ENCODE measurements around the gene KLHL17.

Gene KLHL17

DNA sequence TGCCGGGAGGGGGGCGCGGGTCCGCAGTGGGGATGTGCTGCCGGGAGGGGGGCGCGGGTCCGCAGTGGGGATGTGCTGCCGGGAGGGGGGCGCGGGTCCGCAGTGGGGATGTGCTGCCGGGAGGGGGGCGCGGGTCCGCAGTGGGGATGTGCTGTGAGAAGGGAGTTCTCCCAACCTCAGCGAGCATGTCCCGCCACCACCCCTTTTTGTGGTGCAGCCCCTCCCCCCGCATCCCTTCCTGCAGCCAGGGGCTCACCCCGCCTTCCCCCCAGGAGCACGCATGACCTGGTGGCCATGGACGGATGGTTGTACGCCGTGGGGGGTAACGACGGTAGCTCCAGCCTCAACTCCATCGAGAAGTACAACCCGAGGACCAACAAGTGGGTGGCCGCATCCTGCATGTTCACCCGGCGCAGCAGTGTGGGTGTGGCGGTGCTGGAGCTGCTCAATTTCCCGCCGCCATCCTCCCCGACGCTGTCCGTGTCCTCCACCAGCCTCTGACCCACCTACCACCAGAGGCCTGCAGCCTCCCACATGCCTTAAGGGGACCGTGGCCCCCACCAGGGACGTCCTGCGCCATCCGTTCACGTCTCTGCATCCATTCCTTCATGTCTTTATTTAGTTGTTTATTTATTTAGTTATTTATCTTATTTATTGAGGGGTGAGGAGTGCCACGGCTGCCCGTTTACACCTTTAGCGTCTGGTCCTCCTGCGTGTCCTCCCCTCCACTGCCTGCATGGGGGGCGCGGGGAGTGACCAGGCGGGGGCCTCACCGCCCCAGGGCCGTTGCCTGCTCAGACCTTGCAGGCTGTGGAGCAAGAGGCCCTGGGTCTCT lies 4.5 kb downstream of the KLHL17 start:
- no peak for DNase-seq (ENCODE audit: extremely low read depth, low read depth)
- TF ChIP-seq, protein P1, sequence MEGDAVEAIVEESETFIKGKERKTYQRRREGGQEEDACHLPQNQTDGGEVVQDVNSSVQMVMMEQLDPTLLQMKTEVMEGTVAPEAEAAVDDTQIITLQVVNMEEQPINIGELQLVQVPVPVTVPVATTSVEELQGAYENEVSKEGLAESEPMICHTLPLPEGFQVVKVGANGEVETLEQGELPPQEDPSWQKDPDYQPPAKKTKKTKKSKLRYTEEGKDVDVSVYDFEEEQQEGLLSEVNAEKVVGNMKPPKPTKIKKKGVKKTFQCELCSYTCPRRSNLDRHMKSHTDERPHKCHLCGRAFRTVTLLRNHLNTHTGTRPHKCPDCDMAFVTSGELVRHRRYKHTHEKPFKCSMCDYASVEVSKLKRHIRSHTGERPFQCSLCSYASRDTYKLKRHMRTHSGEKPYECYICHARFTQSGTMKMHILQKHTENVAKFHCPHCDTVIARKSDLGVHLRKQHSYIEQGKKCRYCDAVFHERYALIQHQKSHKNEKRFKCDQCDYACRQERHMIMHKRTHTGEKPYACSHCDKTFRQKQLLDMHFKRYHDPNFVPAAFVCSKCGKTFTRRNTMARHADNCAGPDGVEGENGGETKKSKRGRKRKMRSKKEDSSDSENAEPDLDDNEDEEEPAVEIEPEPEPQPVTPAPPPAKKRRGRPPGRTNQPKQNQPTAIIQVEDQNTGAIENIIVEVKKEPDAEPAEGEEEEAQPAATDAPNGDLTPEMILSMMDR (IDR thresholded peaks at IDR 0.05; ENCODE audit: low read depth, low read length), result no peak

DNA sequence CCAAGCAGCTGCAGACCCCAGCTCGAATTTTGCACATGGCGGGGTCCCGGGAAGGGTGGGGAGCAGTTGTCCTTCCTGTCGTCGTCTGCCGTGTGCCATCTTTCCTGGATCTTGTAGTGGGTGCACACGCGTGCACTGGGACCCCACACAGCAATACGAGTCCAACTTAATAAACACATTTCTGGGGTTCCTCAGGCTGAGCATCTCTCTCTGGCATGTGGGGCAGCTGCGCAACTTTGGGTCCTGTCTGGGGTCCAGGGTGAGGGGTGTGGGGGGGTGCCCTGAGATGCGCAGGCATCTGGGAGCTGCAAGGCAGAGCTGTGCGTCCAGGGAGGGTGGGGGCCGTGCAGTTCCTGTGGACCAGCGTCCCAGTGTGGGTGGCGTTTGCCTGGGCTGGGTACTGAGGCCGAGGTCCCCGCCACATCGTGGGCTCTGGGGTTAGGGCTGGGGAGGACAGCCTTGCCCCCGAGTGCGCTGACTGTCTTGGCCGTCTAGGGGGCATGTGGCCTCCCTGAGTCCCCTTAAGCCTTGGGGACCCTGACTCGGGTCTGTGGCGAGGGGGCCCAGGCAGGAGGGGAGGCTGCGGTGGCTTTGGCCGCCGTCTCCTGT lies 5.2 kb downstream of the KLHL17 start:
- no peak for DNase-seq (ENCODE audit: extremely low read depth, low read depth)
- TF ChIP-seq, protein P1 (IDR thresholded peaks at IDR 0.05; ENCODE audit: low read depth, low read length), result no peak

DNA sequence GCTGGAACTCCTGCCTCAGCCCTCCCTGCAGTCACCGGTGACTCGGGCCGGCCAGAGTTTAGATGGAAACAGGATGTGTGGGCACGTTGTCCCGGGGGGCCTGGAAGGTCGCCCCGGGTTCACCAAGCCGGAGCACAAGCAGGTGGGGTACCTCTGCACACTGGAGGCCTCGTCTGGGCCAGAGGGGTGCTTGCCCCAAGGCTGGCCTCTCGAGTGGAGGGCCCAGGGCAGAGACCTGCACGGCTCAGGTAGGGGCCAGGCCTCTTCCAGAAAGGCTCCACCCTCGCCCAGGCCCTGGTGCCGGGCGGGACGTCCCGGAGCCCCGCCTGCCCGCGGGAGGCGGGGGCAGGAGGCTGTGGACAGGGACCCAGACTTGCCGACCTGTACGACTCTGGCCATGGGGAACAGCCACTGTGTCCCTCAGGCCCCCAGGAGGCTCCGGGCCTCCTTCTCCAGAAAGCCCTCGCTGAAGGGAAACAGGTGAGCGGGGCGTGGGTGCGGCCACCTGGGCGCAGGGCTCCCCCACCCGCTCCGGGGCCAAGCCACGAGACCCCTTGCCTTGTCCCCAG lies 5.8 kb downstream of the KLHL17 start, which contains the start of gene PLEKHN1:
TSS of gene PLEKHN1 (plus strand) at position 348 of the 569 bp plus-strand sequence. CDS start at position 398, 50 bp downstream.
- DNase-seq (ENCODE audit: extremely low read depth, low read depth), result no peak
- TF ChIP-seq, protein P1 (IDR thresholded peaks at IDR 0.05; ENCODE audit: low read depth, low read length), result no peak

DNA sequence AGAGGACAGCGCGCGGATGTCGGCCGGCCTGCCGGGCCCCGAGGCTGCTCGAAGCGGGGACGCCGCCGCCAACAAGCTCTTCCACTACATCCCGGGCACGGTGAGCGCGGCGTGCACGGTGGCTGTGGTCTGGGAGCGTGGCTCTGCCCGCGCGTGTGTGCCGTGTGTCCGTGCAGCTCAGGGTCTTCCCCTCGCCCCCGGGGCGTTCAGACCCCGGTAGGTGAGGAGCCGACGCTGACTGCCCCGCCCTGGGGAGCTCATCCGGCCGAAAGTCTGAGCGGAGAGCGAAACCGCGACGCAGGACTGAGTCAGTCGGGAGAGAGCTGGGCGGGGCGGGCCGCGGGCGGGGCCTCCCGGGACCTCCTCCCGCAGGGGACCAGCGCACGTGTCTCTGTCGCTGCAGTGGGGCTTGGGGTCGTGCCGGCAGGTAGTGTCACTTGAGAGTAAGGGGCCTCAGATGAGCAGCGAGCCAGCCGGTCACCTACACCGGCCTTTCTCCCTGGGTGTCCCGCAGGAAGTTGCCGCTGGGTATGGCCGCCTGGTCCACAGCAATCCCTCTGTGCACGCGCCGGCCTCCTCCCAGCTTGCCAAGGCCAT lies 6.4 kb downstream of the KLHL17 start:
- no peak for DNase-seq (ENCODE audit: extremely low read depth, low read depth)

DNA sequence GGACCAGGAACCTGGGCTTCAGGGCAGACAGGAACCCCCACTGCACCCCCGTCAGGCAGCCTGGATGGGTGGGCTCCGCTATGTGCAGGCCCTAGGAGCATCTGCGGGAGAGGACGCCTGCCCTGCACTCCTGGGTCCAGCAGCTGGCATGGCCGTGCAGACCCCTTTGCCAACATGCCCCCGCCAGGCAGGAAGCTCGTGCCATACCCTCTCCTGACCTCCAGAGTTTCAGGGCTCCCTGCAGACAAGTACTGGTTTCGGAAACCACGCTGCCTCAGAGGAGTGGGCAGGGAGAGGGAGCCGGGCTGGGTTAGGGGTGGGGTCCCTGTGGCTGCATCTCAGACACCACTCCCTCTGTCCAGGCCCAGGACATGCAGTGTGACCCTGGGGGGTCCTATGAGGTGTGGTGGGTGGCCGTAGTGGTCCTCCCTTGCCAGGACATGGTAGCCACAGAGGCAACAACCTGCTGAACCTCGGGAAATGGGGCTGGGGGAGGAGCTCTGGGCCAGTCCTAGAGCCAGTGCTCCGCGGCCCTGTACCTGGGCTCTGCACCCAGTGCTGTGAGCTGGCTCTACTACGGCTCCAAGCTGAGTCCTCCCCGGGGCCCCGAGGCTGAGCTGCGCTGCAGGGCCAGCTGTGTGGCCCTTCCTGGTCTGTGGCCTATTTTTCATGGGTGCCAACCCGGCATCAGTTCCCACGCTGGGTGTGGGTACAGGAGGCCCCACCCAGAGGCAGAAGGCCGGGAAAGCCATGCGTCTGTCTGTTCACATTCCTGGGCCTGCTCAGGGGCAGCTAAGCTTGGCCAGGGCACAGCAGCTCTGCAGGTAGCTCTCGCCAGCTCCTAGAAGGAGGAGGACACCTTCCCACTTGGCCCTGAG lies 7.3 kb downstream of the KLHL17 start:
- TF ChIP-seq, protein P1 (IDR thresholded peaks at IDR 0.05; ENCODE audit: low read depth, low read length), result no peak
- DNase-seq (ENCODE audit: extremely low read depth, low read depth), result no peak

More for the DNA sequence above, 6.4 kb downstream of the KLHL17 start:
- TF ChIP-seq, protein P1 (IDR thresholded peaks at IDR 0.05; ENCODE audit: low read depth, low read length), result no peak

DNA sequence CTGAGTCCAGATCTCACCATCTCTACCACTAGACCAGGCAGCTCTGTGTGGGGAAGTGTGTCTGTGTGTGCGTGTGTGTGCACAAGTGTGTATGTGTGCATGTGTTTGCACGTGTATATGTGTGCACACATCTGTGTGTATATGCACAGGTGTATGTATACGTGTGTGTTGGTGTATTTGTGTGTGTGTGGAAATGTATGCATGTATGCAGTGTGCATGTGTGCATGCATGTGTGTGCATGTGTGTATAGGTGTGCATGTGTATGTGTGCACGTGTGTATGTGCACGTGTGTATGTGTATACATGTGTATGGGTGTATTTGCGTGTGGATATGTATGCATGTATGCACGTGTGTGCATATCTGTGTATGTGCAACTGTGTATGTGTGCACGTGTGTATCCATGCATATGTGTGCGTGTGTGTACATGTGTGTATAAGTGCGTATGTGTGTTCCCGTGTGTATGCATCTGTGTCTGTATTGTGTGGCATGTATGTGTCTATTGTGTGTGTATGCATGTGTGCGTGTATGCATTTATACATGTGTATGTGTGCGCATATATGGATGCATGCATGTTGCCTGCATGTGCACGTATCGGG lies 9.0 kb downstream of the KLHL17 start:
- TF ChIP-seq, protein P1 (IDR thresholded peaks at IDR 0.05; ENCODE audit: low read depth, low read length), result no peak

More for the DNA sequence above, 9.0 kb downstream of the KLHL17 start:
- no peak for DNase-seq (ENCODE audit: extremely low read depth, low read depth)
